Thoracic aorta (tissue), 2 donors: ENCODE measurements around the gene TMEM150A. TPM values are rescaled to one million over a fixed set of nuclear protein-coding genes. Genes with fewer than 3 reads are reported as not detected.

ENCODE experiments used
- ATAC-seq: fragments of 150-250 bp; one replicate; pipeline ENCODE4 v1.8.0; 2017; ENCODE audit warnings: low read depth; ENCODE audit not compliant: insufficient number of reproducible peaks, low FRiP score
- DNase-seq: peaks from one replicate; pipeline ENCODE4 v3.0.0-alpha.2; 2020; ENCODE audit warnings: low spot score
- H3K27ac ChIP-seq, 2 donors: fragments of 200-600 bp; sonication (generic); 1 replicate in 1 of 2; 2 replicates in 1 of 2; pipeline ENCODE4 v1.5.1; 2016; ENCODE audit warnings: mild to moderate bottlenecking in 2 of 2, moderate library complexity in 2 of 2
- H3K27me3 ChIP-seq: fragments of 200-600 bp; sonication (generic); replicated peaks from 2 replicates; pipeline ENCODE4 v1.6.0; 2016; ENCODE audit warnings: mild to moderate bottlenecking; ENCODE audit not compliant: insufficient read depth
- H3K36me3 ChIP-seq: fragments of 200-600 bp; sonication (generic); one replicate; pipeline ENCODE4 v1.5.1; 2016
- H3K4me1 ChIP-seq, 2 donors: fragments of 200-600 bp; sonication (generic); 1 replicate in 1 of 2; 2 replicates in 1 of 2; pipeline versions ENCODE4 v1.5.1 to v1.6.0; 2016; ENCODE audit warnings: low read depth in 2 of 2, mild to moderate bottlenecking in 1 of 2; ENCODE audit not compliant: control insufficient read depth in 1 of 2
- H3K4me3 ChIP-seq: fragments of 200-600 bp; sonication (generic); 2 replicates; pipeline ENCODE4 v1.5.1; 2016; ENCODE audit warnings: mild to moderate bottlenecking
- H3K9me3 ChIP-seq: fragments of 200-600 bp; sonication (generic); 2 replicates; pipeline ENCODE4 v1.5.1; 2016
- CTCF ChIP-seq: fragments of 200-600 bp; sonication (generic); IDR thresholded peaks from one replicate; pipeline ENCODE4 v1.5.1; 2019; ENCODE audit warnings: antibody characterized with exemption
- total RNA-seq, 2 donors: library from RNA; depleted of rRNA; stranded (reverse); fragments of >200 nt; gene quantifications; one replicate each; pipeline versions ENCODE4 v1.1.0 to v1.2.3, GENCODE V29; 2016

The TMEM150A gene
- total RNA-seq, 2 donors from 2014 or later: 25.7 to 26.3 TPM

- Histone ChIP-seq H3K27ac (peak overlapping the region; percentile 67 to 85), H3K4me3 (peak overlapping the region; percentile 80), H3K27me3 (no peaks in the 10 kb centered on the region), H3K4me1 (peaks cover 35 to 54% of the 10 kb centered on the region in 2 donors), H3K9me3 (no peaks in the 10 kb centered on the region), H3K36me3 (peaks cover 15% of the 10 kb centered on the region)
- TF ChIP-seq CTCF: no peak
- DNase-seq (no peak), ATAC-seq (no peak)
These were observed 1.3 kb downstream of the TMEM150A start for GRCh38 chr2:85600951-85601770.

- Histone ChIP-seq H3K27me3 (no peaks in the 10 kb centered on the region), H3K4me1 (peaks cover 26 to 47% of the 10 kb centered on the region in 2 donors), H3K9me3 (no peaks in the 10 kb centered on the region), H3K4me3 (no peak overlapping the region), H3K36me3 (peaks cover 15% of the 10 kb centered on the region), H3K27ac (no peak overlapping the region)
- no peak for ATAC-seq
- DNase-seq: no peak
- TF ChIP-seq CTCF: no peak
These were observed 2.3 kb downstream of the TMEM150A start for GRCh38 chr2:85600235-85600575.

GRCh38 chr2:85599468-85600234 is 2.8 kb downstream of the TMEM150A start:
- Histone ChIP-seq H3K27ac (no peak overlapping the region), H3K9me3 (no peaks in the 10 kb centered on the region), H3K4me1 (peaks cover 26 to 45% of the 10 kb centered on the region in 2 donors), H3K4me3 (no peak overlapping the region), H3K27me3 (no peaks in the 10 kb centered on the region), H3K36me3 (peaks cover 15% of the 10 kb centered on the region)
- DNase-seq (no peak), ATAC-seq (no peak)
- TF ChIP-seq CTCF: no peak

GRCh38 chr2:85598594-85599340 is 3.7 kb downstream of the TMEM150A start:
- Histone ChIP-seq H3K36me3 (peaks cover 15% of the 10 kb centered on the region), H3K27me3 (no peaks in the 10 kb centered on the region), H3K27ac (no peak overlapping the region), H3K4me3 (no peak overlapping the region), H3K4me1 (peaks cover 22 to 42% of the 10 kb centered on the region in 2 donors), H3K9me3 (no peaks in the 10 kb centered on the region)
- ATAC-seq (no peak), DNase-seq (no peak)
- TF ChIP-seq CTCF: no peak

- no peak overlapping the region for H3K4me3 ChIP-seq
- H3K27ac ChIP-seq: peak overlapping the region in 1 of 2 donors; percentile 94
- no peaks in the 10 kb centered on the region for H3K27me3 ChIP-seq
- TF ChIP-seq CTCF: no peak
- peaks cover 15% of the 10 kb centered on the region for H3K36me3 ChIP-seq
- ATAC-seq: no peak
- no peak for DNase-seq
- H3K4me1 ChIP-seq: peaks cover 19 to 46% of the 10 kb centered on the region in 2 donors
- H3K9me3 ChIP-seq: no peaks in the 10 kb centered on the region
These were observed 5.3 kb downstream of the TMEM150A start for GRCh38 chr2:85597241-85597640.
